Measurements from ENCODE around the gene PIGP.

PIGP gene

DNA sequence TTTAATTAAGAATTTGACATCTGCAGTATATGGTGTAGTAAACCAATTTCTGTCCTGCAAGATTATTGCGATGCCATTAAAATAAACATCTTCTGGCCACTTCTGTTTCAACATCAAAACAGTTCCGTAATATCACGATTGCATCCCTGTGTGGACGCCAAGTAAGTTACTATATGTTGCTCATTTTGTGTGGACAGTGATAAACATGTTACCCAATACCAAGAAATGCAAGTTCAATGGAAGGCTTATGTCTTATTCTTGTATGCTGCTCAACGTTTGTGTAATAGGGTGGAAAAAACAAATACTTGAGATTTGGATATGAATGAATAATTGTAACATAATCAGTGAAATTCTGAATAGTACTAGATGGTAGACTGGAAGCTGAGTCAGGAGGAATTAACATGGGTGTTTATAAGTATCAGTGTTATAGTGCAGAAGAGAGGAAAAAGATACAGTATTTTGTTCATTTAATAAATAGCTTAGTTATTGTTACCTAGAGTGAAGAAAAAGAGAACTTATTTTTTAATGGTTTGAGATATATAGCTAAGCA lies 15.4 kb upstream of the PIGP start:
- Histone ChIP-seq H3K4me3 (ENCODE audit: control insufficient read depth in 1 of 7, extremely low read depth in 1 of 7, insufficient read depth in 4 of 7, low read depth in 2 of 7, low read length in 6 of 7) (no peak overlapping the region), H3K27me3 (replicated peaks in 2 of 5; ENCODE audit: control insufficient read depth in 4 of 5, insufficient read depth in 5 of 5, low read length in 4 of 5) (no peaks in the 10 kb centered on the region), H3K9me3 (ENCODE audit: control extremely low read depth in 1 of 5, control insufficient read depth in 4 of 5, insufficient read depth in 2 of 5, low read depth in 1 of 5, low read length in 4 of 5) (no peaks in the 10 kb centered on the region), H3K27ac (ENCODE audit: insufficient read depth in 1 of 2, low read depth in 1 of 2, low read length in 2 of 2, poor library complexity in 1 of 2, severe bottlenecking in 2 of 2) (no peak overlapping the region), H3K4me1 (ENCODE audit: control extremely low read depth in 1 of 4, control insufficient read depth in 4 of 4, insufficient read depth in 4 of 4, low read length in 3 of 4) (peaks cover 2 to 12% (median 9%) of the 10 kb centered on the region in 4 experiments), H3K36me3 (ENCODE audit: control insufficient read depth in 4 of 4, insufficient read depth in 4 of 4, low read length in 3 of 4) (peaks cover 0 to 20% (median 5%) of the 10 kb centered on the region in 4 experiments)
- DNase-seq, result no peak
- ChIA-PET POLR2A (no interaction called here), CTCF (interaction anchor here (0.7 to 1.6 kb wide), 5 partner anchors 10 to 111 kb away, joined by 3 to 6 read pairs (median 4); no protein-coding TSS in a partner anchor)
- WGBS (ENCODE audit: insufficient coverage), result 93% methylated on average over 1 of the region's 5 CpGs

DNA sequence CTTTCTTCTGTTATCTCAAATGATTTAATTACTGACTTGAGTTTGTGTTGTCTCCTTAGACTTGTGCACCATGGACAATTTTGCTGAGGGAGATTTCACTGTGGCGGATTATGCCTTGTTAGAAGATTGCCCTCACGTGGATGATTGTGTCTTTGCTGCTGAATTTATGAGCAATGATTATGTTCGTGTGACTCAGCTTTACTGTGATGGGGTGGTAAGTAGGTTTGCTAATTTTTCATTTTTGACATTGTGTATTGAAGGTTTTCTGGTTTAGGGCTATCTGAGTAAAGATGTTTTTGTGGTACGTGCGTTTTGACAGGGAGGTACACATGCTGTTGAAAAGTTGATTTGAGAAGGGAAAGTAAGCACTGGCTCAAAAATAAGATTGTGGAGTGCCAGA lies 14.3 kb upstream of the PIGP start:
- Histone ChIP-seq H3K4me1 (ENCODE audit: control extremely low read depth in 1 of 4, control insufficient read depth in 4 of 4, insufficient read depth in 4 of 4, low read length in 3 of 4) (peaks cover 7 to 18% (median 15%) of the 10 kb centered on the region in 4 experiments), H3K27ac (ENCODE audit: insufficient read depth in 1 of 2, low read depth in 1 of 2, low read length in 2 of 2, poor library complexity in 1 of 2, severe bottlenecking in 2 of 2) (no peak overlapping the region), H3K27me3 (replicated peaks in 2 of 5; ENCODE audit: control insufficient read depth in 4 of 5, insufficient read depth in 5 of 5, low read length in 4 of 5) (no peaks in the 10 kb centered on the region), H3K9me3 (ENCODE audit: control extremely low read depth in 1 of 5, control insufficient read depth in 4 of 5, insufficient read depth in 2 of 5, low read depth in 1 of 5, low read length in 4 of 5) (no peaks in the 10 kb centered on the region), H3K36me3 (ENCODE audit: control insufficient read depth in 4 of 4, insufficient read depth in 4 of 4, low read length in 3 of 4) (peaks cover 0 to 18% (median 5%) of the 10 kb centered on the region in 4 experiments), H3K4me3 (ENCODE audit: control insufficient read depth in 1 of 7, extremely low read depth in 1 of 7, insufficient read depth in 4 of 7, low read depth in 2 of 7, low read length in 6 of 7) (no peak overlapping the region)
- ChIA-PET POLR2A (interaction anchor here (0.7 kb wide), 1 partner anchor 78 kb away, joined by 4 read pairs; no protein-coding TSS in a partner anchor), CTCF (interaction anchor here (0.7 to 3.0 kb wide), 8 partner anchors 10 to 149 kb away, joined by 3 to 18 read pairs (median 4); no protein-coding TSS in a partner anchor)
- 70% methylated on average over 5 of the region's 5 CpGs for WGBS (ENCODE audit: insufficient coverage)
- peak; percentile 59 to 79 (median 76) for DNase-seq

DNA sequence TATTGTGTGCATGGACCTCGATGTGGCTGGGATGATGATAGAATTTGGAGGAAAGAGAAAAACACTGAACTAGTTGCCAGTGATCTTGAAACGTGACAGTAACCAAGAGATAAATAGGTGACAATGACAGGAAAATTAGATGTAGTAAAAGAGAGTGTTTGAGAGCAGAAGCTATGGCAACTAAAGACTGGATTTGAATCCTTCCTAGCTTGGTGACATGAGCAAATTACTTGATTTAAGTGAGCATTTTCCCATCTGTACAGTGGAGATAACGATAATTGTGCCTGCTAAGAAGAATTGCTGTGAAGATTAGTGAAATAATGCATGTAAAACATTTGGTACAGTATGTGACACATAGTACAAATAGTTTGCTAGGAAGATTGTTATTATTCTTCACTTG lies 12.9 kb upstream of the PIGP start:
- ChIA-PET CTCF (interaction anchor here (0.5 to 3.0 kb wide), 8 partner anchors 8 to 116 kb away, joined by 3 to 18 read pairs (median 4); no protein-coding TSS in a partner anchor), POLR2A (no interaction called here)
- Histone ChIP-seq H3K4me3 (ENCODE audit: control insufficient read depth in 1 of 7, extremely low read depth in 1 of 7, insufficient read depth in 4 of 7, low read depth in 2 of 7, low read length in 6 of 7) (no peak overlapping the region), H3K27me3 (replicated peaks in 2 of 5; ENCODE audit: control insufficient read depth in 4 of 5, insufficient read depth in 5 of 5, low read length in 4 of 5) (no peaks in the 10 kb centered on the region), H3K9me3 (ENCODE audit: control extremely low read depth in 1 of 5, control insufficient read depth in 4 of 5, insufficient read depth in 2 of 5, low read depth in 1 of 5, low read length in 4 of 5) (no peaks in the 10 kb centered on the region), H3K27ac (ENCODE audit: insufficient read depth in 1 of 2, low read depth in 1 of 2, low read length in 2 of 2, poor library complexity in 1 of 2, severe bottlenecking in 2 of 2) (no peak overlapping the region), H3K36me3 (ENCODE audit: control insufficient read depth in 4 of 4, insufficient read depth in 4 of 4, low read length in 3 of 4) (peaks cover 0 to 15% (median 5%) of the 10 kb centered on the region in 4 experiments), H3K4me1 (ENCODE audit: control extremely low read depth in 1 of 4, control insufficient read depth in 4 of 4, insufficient read depth in 4 of 4, low read length in 3 of 4) (peaks cover 7 to 19% (median 14%) of the 10 kb centered on the region in 4 experiments)
- DNase-seq, result no peak
- 90% methylated on average over 3 of the region's 3 CpGs for WGBS (ENCODE audit: insufficient coverage)

DNA sequence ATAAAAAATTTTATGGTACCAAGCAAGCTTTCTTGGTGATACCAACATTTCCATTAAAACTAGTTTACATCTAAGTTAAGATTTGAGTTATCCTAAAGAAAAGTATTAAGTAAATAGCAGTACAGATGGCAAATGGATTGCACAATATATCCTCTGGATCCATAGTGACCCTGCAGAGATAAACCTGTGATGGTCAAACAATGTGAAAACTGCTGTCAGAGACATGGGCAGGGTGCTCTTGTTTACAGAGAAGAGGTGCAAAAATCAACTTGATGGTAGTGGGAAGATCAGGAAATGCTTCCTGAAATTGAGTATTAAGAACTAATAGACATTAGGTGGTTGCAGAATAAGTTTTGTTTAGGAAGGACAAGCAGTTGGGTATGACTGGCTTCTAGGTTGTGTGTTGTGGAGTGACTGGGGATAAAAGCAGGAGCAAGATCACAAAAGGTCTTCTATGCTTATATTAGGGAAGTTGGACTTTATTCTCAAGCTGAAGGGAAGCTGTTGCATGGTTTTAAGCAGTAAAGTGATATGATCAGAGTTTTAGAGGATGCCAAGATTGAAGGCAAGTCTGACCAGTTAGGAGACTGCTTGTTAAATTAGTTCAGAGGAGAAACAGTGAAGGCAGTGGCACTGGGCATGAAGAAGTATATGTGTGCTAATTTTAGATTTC lies 10.1 kb upstream of the PIGP start:
- Histone ChIP-seq H3K4me3 (ENCODE audit: control insufficient read depth in 1 of 7, extremely low read depth in 1 of 7, insufficient read depth in 4 of 7, low read depth in 2 of 7, low read length in 6 of 7) (peak overlapping the region in 1 of 7 experiments; percentile 5), H3K27me3 (replicated peaks in 2 of 5; ENCODE audit: control insufficient read depth in 4 of 5, insufficient read depth in 5 of 5, low read length in 4 of 5) (no peaks in the 10 kb centered on the region), H3K36me3 (ENCODE audit: control insufficient read depth in 4 of 4, insufficient read depth in 4 of 4, low read length in 3 of 4) (peaks cover 0 to 4% (median 1%) of the 10 kb centered on the region in 4 experiments), H3K9me3 (ENCODE audit: control extremely low read depth in 1 of 5, control insufficient read depth in 4 of 5, insufficient read depth in 2 of 5, low read depth in 1 of 5, low read length in 4 of 5) (peaks cover 0 to 14% (median 0%) of the 10 kb centered on the region in 5 experiments), H3K4me1 (ENCODE audit: control extremely low read depth in 1 of 4, control insufficient read depth in 4 of 4, insufficient read depth in 4 of 4, low read length in 3 of 4) (peaks cover 7 to 26% (median 12%) of the 10 kb centered on the region in 4 experiments), H3K27ac (ENCODE audit: insufficient read depth in 1 of 2, low read depth in 1 of 2, low read length in 2 of 2, poor library complexity in 1 of 2, severe bottlenecking in 2 of 2) (no peak overlapping the region)
- peak in 2 of 3 donors; percentile 54 to 64 for DNase-seq
- ChIA-PET POLR2A (interaction anchor here (0.6 to 0.7 kb wide), 4 partner anchors 8 to 73 kb away, joined by 3 read pairs; no protein-coding TSS in a partner anchor), CTCF (interaction anchor here (0.7 to 2.8 kb wide), 8 partner anchors 8 to 117 kb away, joined by 3 to 14 read pairs (median 3); no protein-coding TSS in a partner anchor)

DNA sequence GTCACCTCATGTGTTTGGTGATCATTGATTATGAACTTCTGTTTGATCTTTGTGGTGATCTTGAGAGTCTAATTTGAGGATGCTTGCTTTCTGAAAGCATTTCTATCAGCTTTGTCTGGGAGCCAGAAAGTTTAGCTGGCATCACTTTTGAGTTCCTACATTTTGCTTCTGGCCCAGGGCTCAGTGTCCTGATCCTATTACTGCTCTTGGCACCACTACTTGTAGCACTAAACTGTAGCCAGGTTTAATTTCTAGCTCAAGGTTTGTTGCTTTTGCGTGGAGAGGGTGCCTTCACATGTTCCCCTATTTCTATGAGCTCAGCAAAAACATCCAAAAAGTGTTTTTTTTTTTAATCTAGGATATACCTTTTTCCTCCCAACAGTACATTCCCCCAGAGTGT lies 9.5 kb upstream of the PIGP start:
- Histone ChIP-seq H3K4me3 (ENCODE audit: control insufficient read depth in 1 of 7, extremely low read depth in 1 of 7, insufficient read depth in 4 of 7, low read depth in 2 of 7, low read length in 6 of 7) (no peak overlapping the region), H3K9me3 (ENCODE audit: control extremely low read depth in 1 of 5, control insufficient read depth in 4 of 5, insufficient read depth in 2 of 5, low read depth in 1 of 5, low read length in 4 of 5) (peaks cover 0 to 15% (median 0%) of the 10 kb centered on the region in 5 experiments), H3K4me1 (ENCODE audit: control extremely low read depth in 1 of 4, control insufficient read depth in 4 of 4, insufficient read depth in 4 of 4, low read length in 3 of 4) (peaks cover 7 to 26% (median 12%) of the 10 kb centered on the region in 4 experiments), H3K27me3 (replicated peaks in 2 of 5; ENCODE audit: control insufficient read depth in 4 of 5, insufficient read depth in 5 of 5, low read length in 4 of 5) (no peaks in the 10 kb centered on the region), H3K27ac (ENCODE audit: insufficient read depth in 1 of 2, low read depth in 1 of 2, low read length in 2 of 2, poor library complexity in 1 of 2, severe bottlenecking in 2 of 2) (no peak overlapping the region), H3K36me3 (ENCODE audit: control insufficient read depth in 4 of 4, insufficient read depth in 4 of 4, low read length in 3 of 4) (peaks cover 0 to 4% (median 1%) of the 10 kb centered on the region in 4 experiments)
- POLR2A ChIA-PET, result interaction anchor here (0.6 to 0.7 kb wide), 3 partner anchors 8 to 371 kb away, joined by 3 to 4 read pairs (median 3); no protein-coding TSS in a partner anchor
- WGBS (ENCODE audit: insufficient coverage), result 83% methylated on average over 1 of the region's 1 CpG
- CTCF ChIA-PET, result interaction anchor here (0.6 to 2.8 kb wide), 10 partner anchors 9 to 1197 kb away, joined by 3 to 14 read pairs (median 3); no protein-coding TSS in a partner anchor
- DNase-seq, result no peak

DNA sequence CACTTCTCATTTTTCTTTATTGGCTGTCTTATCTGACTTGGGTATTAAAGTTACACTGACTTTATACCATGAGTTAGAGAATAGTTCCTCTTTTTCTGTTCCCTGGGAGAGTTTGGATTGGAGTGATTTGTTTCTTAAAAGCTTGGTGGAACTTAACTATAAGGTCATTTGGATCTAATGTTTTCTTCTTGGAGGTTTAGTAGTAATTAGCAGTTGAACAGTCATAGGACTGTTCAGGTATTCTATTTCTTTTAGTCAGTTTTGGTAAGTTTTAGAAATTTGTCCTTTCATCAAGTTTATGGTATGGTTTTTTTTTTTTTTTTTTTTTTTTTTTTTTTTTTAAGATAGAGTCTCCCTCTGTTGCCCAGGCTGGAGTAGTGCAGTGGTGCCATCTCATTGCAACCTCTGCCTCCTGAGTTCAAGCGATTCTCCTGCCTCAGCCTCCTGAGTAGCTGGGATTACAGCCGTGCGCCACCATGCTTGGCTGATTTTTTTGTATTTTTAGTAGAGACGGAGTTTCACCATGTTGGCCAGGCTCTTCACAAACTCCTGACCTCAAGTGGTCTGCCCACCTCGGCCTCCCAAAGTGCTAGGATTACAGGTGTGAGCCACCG lies 6.4 kb upstream of the PIGP start:
- H3K4me1 ChIP-seq (ENCODE audit: control extremely low read depth in 1 of 4, control insufficient read depth in 4 of 4, insufficient read depth in 4 of 4, low read length in 3 of 4), result peaks cover 11 to 37% (median 16%) of the 10 kb centered on the region in 4 experiments
- DNase-seq, result peak in 2 of 3 donors; percentile 56 to 63
- H3K36me3 ChIP-seq (ENCODE audit: control insufficient read depth in 4 of 4, insufficient read depth in 4 of 4, low read length in 3 of 4), result peaks cover 0 to 4% (median 1%) of the 10 kb centered on the region in 4 experiments
- WGBS (ENCODE audit: insufficient coverage), result 33% methylated on average over 3 of the region's 6 CpGs
- no peak overlapping the region for H3K4me3 ChIP-seq (ENCODE audit: control insufficient read depth in 1 of 7, extremely low read depth in 1 of 7, insufficient read depth in 4 of 7, low read depth in 2 of 7, low read length in 6 of 7)
- no peaks in the 10 kb centered on the region for H3K27me3 ChIP-seq (replicated peaks in 2 of 5; ENCODE audit: control insufficient read depth in 4 of 5, insufficient read depth in 5 of 5, low read length in 4 of 5)
- peaks cover 0 to 15% (median 0%) of the 10 kb centered on the region in 5 experiments for H3K9me3 ChIP-seq (ENCODE audit: control extremely low read depth in 1 of 5, control insufficient read depth in 4 of 5, insufficient read depth in 2 of 5, low read depth in 1 of 5, low read length in 4 of 5)
- no peak overlapping the region for H3K27ac ChIP-seq (ENCODE audit: insufficient read depth in 1 of 2, low read depth in 1 of 2, low read length in 2 of 2, poor library complexity in 1 of 2, severe bottlenecking in 2 of 2)
- POLR2A ChIA-PET, result interaction anchor here (0.7 kb wide), 1 partner anchor 1597 kb away, joined by 5 read pairs; no protein-coding TSS in a partner anchor
- CTCF ChIA-PET, result no interaction called here
